GM12878 (cell line): ENCODE measurements around the gene C2orf69. TPM values are rescaled to one million over a fixed set of nuclear protein-coding genes. Genes with fewer than 3 reads are reported as not detected.

Source experiments
- ATAC-seq: fragments of 200-7000 bp; cut with Tn5 transposase; 3 replicates; pipeline ENCODE4 v1.9.1; 2020; ENCODE audit warnings: mild to moderate bottlenecking, moderate library complexity
- BruUV-seq: library from RNA; stranded (reverse); fragments of 400-500 nt; replicated peaks from 2 replicates; lab custom pipeline; 2021; lab: Mats Ljungman, UMichigan
- CTCF ChIA-PET: fragments of 300-600 bp; sonication (Branson Sonifier 250); formaldehyde crosslinking; extraction: SDS; loops from one replicate; lab custom pipeline; 2021; ENCODE audit warnings: inconsistent platforms; lab: Yijun Ruan, JAX
- POLR2A ChIA-PET: fragments of 350-600 bp; formaldehyde crosslinking; extraction: SDS; loops from one replicate; lab custom pipeline; 2021; ENCODE audit warnings: inconsistent platforms; lab: Charles Lee
- RAD21 ChIA-PET: fragments of 300-600 bp; sonication (Branson Sonifier 250); formaldehyde crosslinking; loops from one replicate; lab custom pipeline; 2023; ENCODE audit warnings: antibody characterized with exemption; ENCODE audit not compliant: unreplicated experiment; lab: Charles Lee
- SMC1A ChIA-PET: fragments of 300-600 bp; sonication (Branson Sonifier 250); formaldehyde crosslinking; loops from one replicate; lab custom pipeline; 2023; ENCODE audit not compliant: unreplicated experiment, uncharacterized antibody; lab: Charles Lee
- DNase-seq: peaks from one replicate; pipeline ENCODE4 v3.0.0-alpha.2; 2011; ENCODE audit warnings: low read depth, low spot score
- FAIRE-seq: peaks from 3 replicates; lab custom pipeline; 2011; peaks lifted over from hg19 to GRCh38; lab: Jason Lieb, UNC
- H2AFZ ChIP-seq: 2 replicates; pipeline ENCODE4 v1.6.0; 2011; ENCODE audit warnings: low read depth, low read length, control low read depth; ENCODE audit not compliant: control insufficient read depth
- H3K27ac ChIP-seq: 2 replicates; pipeline ENCODE4 v1.5.1; 2011; ENCODE audit warnings: control low read depth; ENCODE audit not compliant: control insufficient read depth, insufficient read depth
- H3K27me3 ChIP-seq, 2 experiments: replicated peaks in 1 of 2; 2 replicates each; pipeline versions ENCODE4 v1.6.0 to v1.6.1; 2011; ENCODE audit warnings: low read length in 1 of 2; ENCODE audit not compliant: control insufficient read depth in 2 of 2, insufficient read depth in 2 of 2
- H3K36me3 ChIP-seq, 2 experiments: 2 replicates each; pipeline ENCODE4 v1.5.1; 2011; ENCODE audit warnings: low read length in 1 of 2; ENCODE audit not compliant: control insufficient read depth in 2 of 2, insufficient read depth in 2 of 2
- H3K4me1 ChIP-seq: 2 replicates; pipeline ENCODE4 v1.6.1; 2011; ENCODE audit warnings: mild to moderate bottlenecking, low read length, moderate library complexity, mixed read lengths; ENCODE audit not compliant: control insufficient read depth, insufficient read depth
- H3K4me2 ChIP-seq: 2 replicates; pipeline ENCODE4 v1.6.0; 2011; ENCODE audit warnings: control low read depth; ENCODE audit not compliant: control insufficient read depth, insufficient read depth
- H3K4me3 ChIP-seq: fragments of 200-600 bp; sonication (generic); 2 replicates; pipeline ENCODE4 v1.5.1; 2016
- H3K79me2 ChIP-seq: 2 replicates; pipeline ENCODE4 v1.6.0; 2011; ENCODE audit warnings: low read length; ENCODE audit not compliant: control insufficient read depth, insufficient read depth
- H3K9ac ChIP-seq: 2 replicates; pipeline ENCODE4 v1.8.0; 2011; ENCODE audit warnings: low read length, control low read depth, mixed read lengths; ENCODE audit not compliant: control insufficient read depth, insufficient read depth
- H3K9me3 ChIP-seq: replicated peaks from 3 replicates; pipeline ENCODE4 v1.5.1; 2011; ENCODE audit warnings: mild to moderate bottlenecking, low read length; ENCODE audit not compliant: control insufficient read depth, insufficient read depth
- H4K20me1 ChIP-seq: 2 replicates; pipeline ENCODE4 v1.6.0; 2011; ENCODE audit not compliant: control insufficient read depth, insufficient read depth
- ASH2L ChIP-seq: fragments of 300-600, 200-600 bp; sonication (generic); IDR thresholded peaks from 2 replicates; pipeline ENCODE4 v1.6.1; 2017; ENCODE audit warnings: low read depth, mild to moderate bottlenecking, borderline replicate concordance
- ATF7 ChIP-seq: fragments of 450-650 bp; IDR thresholded peaks from 2 replicates; pipeline ENCODE4 v1.6.1; 2016; ENCODE audit warnings: low read depth, mild to moderate bottlenecking
- CHD2 ChIP-seq: IDR thresholded peaks from 2 replicates; pipeline ENCODE4 v1.6.1; 2011; ENCODE audit warnings: low read depth, low read length, improper control_type of control experiment, borderline replicate concordance
- ETV6 ChIP-seq, 2 experiments: fragments of 450-650 bp in 1 of 2; IDR thresholded peaks in 1 of 2; conservative IDR thresholded peaks in 1 of 2; 2 replicates each; pipeline ENCODE4 v1.6.1; 2014; ENCODE audit warnings: antibody characterized with exemption in 1 of 2, borderline replicate concordance in 1 of 2, low read depth in 1 of 2, mild to moderate bottlenecking in 1 of 2, moderate library complexity in 1 of 2
- HCFC1 ChIP-seq: fragments of 150-350 bp; IDR thresholded peaks from 2 replicates; pipeline ENCODE4 v1.6.1; 2014; ENCODE audit warnings: low read length
- HDAC2 ChIP-seq: fragments of 200-600 bp; sonication (generic); IDR thresholded peaks from 2 replicates; pipeline ENCODE4 v1.6.1; 2017
- MLLT1 ChIP-seq: fragments of 450-650 bp; IDR thresholded peaks from 2 replicates; pipeline ENCODE4 v1.6.1; 2016; ENCODE audit warnings: mild to moderate bottlenecking
- PAX5 ChIP-seq: IDR thresholded peaks from 2 replicates; pipeline ENCODE4 v1.6.1; 2011; ENCODE audit warnings: low read depth, low read length, borderline replicate concordance
- PKNOX1 ChIP-seq: fragments of 450-650 bp; IDR thresholded peaks from 2 replicates; pipeline ENCODE4 v1.6.1; 2016; ENCODE audit warnings: mild to moderate bottlenecking
- POU2F2 ChIP-seq: IDR thresholded peaks from 3 replicates; pipeline ENCODE4 v1.6.1; 2011; ENCODE audit warnings: low read depth, mild to moderate bottlenecking, low read length, borderline replicate concordance
- RFX5 ChIP-seq: IDR thresholded peaks from 2 replicates; pipeline ENCODE4 v1.6.1; 2011; ENCODE audit warnings: low read depth, low read length, improper control_type of control experiment
- SMAD1 ChIP-seq: fragments of 450-650 bp; IDR thresholded peaks from 2 replicates; pipeline ENCODE4 v1.6.1; 2018; ENCODE audit warnings: mild to moderate bottlenecking, low read depth; ENCODE audit not compliant: partially characterized antibody
- SMAD5 ChIP-seq: IDR thresholded peaks from 2 replicates; pipeline ENCODE4 v1.6.1; 2016; ENCODE audit warnings: antibody characterized with exemption, low read depth
- SMC3 ChIP-seq: IDR thresholded peaks from 2 replicates; pipeline ENCODE4 v1.6.1; 2011; ENCODE audit warnings: low read length, improper control_type of control experiment, borderline replicate concordance
- STAT1 ChIP-seq: fragments of 450-650 bp; conservative IDR thresholded peaks from 2 replicates; pipeline ENCODE4 v1.6.1; 2014; ENCODE audit warnings: antibody characterized with exemption, mild to moderate bottlenecking
- SUPT20H ChIP-seq: IDR thresholded peaks from 2 replicates; pipeline ENCODE4 v1.6.1; 2011; ENCODE audit warnings: low read depth, mild to moderate bottlenecking, low read length, moderate library complexity, borderline replicate concordance; ENCODE audit not compliant: control insufficient read depth
- TARDBP ChIP-seq: IDR thresholded peaks from 2 replicates; pipeline ENCODE4 v1.6.1; 2016; ENCODE audit warnings: borderline replicate concordance
- ZBED1 ChIP-seq: IDR thresholded peaks from 2 replicates; pipeline ENCODE4 v1.6.1; 2016; ENCODE audit warnings: borderline replicate concordance
- ZNF207 ChIP-seq: fragments of 450-650 bp; IDR thresholded peaks from 2 replicates; pipeline ENCODE4 v1.6.1; 2014; ENCODE audit warnings: antibody characterized with exemption, mild to moderate bottlenecking, borderline replicate concordance
- ZZZ3 ChIP-seq: IDR thresholded peaks from 2 replicates; pipeline ENCODE4 v1.6.1; 2011; ENCODE audit warnings: low read depth; ENCODE audit not compliant: control insufficient read depth, insufficient read length
- in situ Hi-C: fragments of 300-500 bp; cut with MboI; formaldehyde crosslinking; loops from 9 replicates; pipeline ENCODE4 v1.14.3; 2018; ENCODE audit warnings: mixed read lengths
- intact Hi-C: fragments of 100-400 bp; cut with micrococcal nuclease; formaldehyde crosslinking; loops from one replicate; pipeline ENCODE4 v1.14.2; 2022; ENCODE audit not compliant: unreplicated experiment
- polyA plus RNA-seq, 11 experiments: library from polyadenylated mRNA; depleted of rRNA in 4 of 11; unstranded in 6 of 11; stranded (reverse) in 5 of 11; fragments of >200 nt; fragmentation: Nextera tagmentation in 4 of 11; fragmentation: Illumina TruSeq in 1 of 11; extraction: Ambion mirVana in 4 of 11; extraction: Trizol in 1 of 11; gene quantifications; 1 replicate in 1 of 11; 2 replicates in 10 of 11; pipeline versions ENCODE4 v1.2.1 to v1.2.3, GENCODE V29; 2011 to 2016; ENCODE audit warnings: inconsistent platforms in 2 of 11, missing spikeins in 2 of 11, low read depth in 1 of 11
- total RNA-seq, 4 experiments: library from RNA; depleted of rRNA in 3 of 4; stranded (reverse); fragments of >200 nt in 3 of 4; fragmentation: Illumina TruSeq in 1 of 4; extraction: Trizol in 1 of 4; gene quantifications; 2 replicates each; pipeline versions ENCODE4 v1.2.1 to v1.2.3, GENCODE V29; 2013 to 2021

C2orf69 gene
- total and polyA plus RNA-seq, 10 of the 15 experiments (the other 5 are each of a cell fraction or from before 2014, with no cell fraction given), result 6.3 to 20.3 (median 11.1) TPM

DNA sequence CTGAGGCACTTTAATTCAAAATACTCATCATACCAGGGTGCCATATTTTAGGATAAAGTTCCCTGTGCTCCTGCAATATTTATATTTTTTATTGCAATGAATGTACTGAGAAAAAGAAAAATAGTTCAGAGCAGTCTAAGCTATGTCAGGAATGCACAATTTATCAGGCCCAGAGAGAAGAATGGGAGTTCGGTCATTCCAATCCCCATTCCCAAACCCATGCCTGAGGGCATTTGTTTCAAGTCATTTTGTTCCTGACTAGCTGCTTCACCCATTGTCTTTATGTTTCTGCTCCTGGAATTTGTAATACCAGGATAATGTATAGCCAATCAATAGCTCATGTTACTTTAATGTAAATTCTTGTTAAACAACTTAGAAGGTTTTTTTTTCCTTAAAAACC lies 35.7 kb upstream of the C2orf69 start (continued):
- TF ChIP-seq TARDBP (no peak), PAX5 (no peak)

DNA sequence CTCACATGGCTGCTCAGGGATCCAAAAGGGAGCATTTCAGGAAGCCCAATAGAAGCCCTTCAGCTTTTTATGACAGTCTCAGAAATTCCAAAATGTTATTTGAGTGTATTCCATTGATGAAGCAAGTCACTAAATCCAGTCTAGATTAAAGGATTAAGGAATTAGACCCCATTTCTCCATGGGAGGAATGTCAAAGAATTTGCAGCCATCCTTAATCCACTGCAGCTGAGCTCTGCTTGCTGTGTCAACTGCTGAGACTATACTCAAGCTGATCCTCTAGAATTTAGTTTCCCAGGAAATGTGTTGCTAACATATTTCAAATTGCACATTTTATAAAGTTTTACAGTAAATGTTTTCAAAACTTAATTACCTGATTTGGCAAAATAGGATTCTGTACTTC lies 28.4 kb upstream of the C2orf69 start:
- Histone ChIP-seq H3K9me3 (peaks cover 4% of the 10 kb centered on the region; the same call in 2 of the 3 replicates), H3K4me1 (no peaks in the 10 kb centered on the region), H3K4me2 (no peak overlapping the region), H3K79me2 (no peaks in the 10 kb centered on the region), H2AFZ (no peak overlapping the region), H3K36me3 (no peaks in the 10 kb centered on the region), H4K20me1 (no peaks in the 10 kb centered on the region), H3K9ac (no peak overlapping the region), H3K27ac (no peak overlapping the region), H3K4me3 (no peak overlapping the region), H3K27me3 (no peaks in the 10 kb centered on the region; a peak in 1 of 4 replicates)
- TF ChIP-seq ZBED1 (no peak), MLLT1 (no peak), ETV6 (conservative IDR thresholded peaks at IDR 0.05 in 1 of 2, IDR thresholded peaks at IDR 0.05 in 1 of 2; ENCODE audit: borderline replicate concordance in 1 of 2, low read depth in 1 of 2) (no peak), STAT1 (no peak), ASH2L (no peak), SMAD1 (no peak), ZNF207 (no peak), CHD2 (no peak), SMC3 (no peak), ATF7 (no peak), SUPT20H (no peak), POU2F2 (no peak), HCFC1 (no peak), HDAC2 (no peak), ZZZ3 (no peak), RFX5 (no peak), SMAD5 (no peak), PKNOX1 (no peak)
- ChIA-PET POLR2A (no interaction called here), RAD21 (no interaction called here), SMC1A (no interaction called here), CTCF (no interaction called here)
- no peak for ATAC-seq
- in situ Hi-C loops, result no loop called here
- DNase-seq, result no peak
- BruUV-seq, result no TSS peak
- no peak for FAIRE-seq
- intact Hi-C loops, result no loop called here
